Pons (tissue), 1 donor: ENCODE results near the gene CACNA1D.
"Not testable (repeated sequence)": the region's sequence is repeated elsewhere in the genome, so short reads cannot be mapped to it uniquely, and the experiment has no call there.

Experiments
- DNase-seq: peaks from one replicate; pipeline ENCODE4 v3.0.0-alpha.2; 2016; ENCODE audit warnings: low spot score

Gene CACNA1D

DNA sequence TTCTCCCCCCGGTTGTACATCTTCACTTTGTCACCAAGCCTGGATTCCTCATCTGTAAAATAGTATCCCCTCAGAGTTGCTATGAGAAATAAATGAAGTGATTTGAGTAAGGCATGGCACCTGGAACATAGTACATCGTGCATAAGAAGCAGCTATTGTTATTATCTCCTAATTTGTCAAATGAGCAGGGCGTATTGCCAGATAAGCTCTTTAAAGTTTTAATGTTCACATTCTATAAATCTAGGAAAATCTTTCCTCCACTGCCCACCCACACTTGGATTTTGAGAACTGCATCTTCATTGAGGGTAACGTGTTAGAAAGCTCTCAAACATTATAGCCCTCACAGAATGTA is 32.3 kb downstream of the CACNA1D start:
- no peak for DNase-seq

DNA sequence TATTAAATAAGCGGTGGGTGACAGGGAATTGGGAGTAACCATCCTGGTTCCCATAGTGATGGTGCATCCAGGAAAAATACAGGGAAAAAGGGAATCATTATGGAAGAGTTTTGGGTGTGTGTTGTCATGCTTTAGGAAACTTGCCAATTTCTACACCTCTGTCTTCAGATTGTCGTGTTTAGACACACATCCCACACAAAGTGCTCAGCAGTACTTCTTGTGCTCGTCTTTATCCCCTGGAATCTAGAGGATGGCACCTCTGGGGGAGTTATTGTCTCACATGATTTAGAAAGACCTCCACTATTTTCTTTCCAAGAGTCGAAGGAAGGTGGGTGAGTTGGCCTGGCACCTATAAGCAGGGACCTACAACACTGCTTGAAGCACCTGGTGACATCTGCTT is 35.8 kb downstream of the CACNA1D start:
- no peak for DNase-seq

DNA sequence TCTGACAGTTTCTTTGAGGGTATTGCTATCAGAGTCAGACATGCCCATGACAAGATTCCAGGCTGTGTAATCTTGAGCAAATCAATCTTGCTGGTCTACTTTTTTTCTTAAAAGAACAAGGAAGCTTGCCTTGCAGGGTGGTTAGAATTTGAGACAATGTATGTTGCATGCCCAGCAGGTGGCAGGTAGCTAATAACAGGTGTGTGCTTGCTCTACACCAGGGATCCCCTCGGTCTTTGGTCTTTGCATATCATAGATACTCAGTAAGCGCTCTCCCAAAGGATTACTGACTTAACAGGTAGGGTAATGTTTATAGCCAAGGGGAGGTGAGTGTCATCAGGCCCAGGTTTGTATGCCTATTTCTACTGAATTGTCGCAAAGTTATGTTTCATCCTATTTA is 37.3 kb downstream of the CACNA1D start:
- no peak for DNase-seq

DNA sequence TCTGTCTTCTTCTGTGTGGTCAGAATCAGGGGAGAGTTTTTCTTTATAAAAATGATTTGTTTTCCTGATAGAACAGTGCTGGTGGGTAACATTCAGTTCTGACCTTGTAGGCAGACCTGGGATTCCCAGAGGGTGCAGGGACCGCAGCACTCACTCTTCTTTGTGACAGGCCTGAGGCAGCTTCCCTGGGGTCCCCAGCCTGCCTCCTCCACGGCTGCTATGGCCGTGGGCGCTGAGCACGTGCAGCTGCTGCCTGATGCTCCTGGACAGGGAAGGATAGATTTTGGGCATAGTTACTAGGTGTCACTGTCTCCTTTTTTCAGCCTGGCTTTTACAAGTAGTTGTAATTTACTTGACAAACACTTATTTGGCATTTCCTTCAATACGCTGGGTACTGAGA is 39.1 kb downstream of the CACNA1D start:
- no peak for DNase-seq

DNA sequence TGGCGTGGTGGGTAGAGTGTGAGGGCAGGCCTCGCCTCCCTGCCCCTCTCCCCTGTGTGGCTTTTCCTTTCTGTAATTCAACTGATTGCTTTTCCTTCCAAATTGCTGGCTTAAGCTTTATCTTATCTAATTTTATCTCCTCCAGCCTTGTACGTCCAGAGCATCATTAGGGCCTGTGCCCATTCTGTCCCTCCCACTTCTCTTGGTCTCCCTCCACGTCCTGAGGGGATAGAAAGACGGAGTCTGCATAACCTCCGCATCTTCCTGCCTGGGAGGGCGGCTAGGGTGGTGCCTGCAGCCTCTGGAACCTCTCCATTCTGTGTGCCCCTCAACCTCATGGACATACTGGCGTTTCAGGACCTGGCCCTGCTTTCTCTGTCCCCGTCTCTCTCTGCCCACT is 39.8 kb downstream of the CACNA1D start:
- DNase-seq, result no peak

DNA sequence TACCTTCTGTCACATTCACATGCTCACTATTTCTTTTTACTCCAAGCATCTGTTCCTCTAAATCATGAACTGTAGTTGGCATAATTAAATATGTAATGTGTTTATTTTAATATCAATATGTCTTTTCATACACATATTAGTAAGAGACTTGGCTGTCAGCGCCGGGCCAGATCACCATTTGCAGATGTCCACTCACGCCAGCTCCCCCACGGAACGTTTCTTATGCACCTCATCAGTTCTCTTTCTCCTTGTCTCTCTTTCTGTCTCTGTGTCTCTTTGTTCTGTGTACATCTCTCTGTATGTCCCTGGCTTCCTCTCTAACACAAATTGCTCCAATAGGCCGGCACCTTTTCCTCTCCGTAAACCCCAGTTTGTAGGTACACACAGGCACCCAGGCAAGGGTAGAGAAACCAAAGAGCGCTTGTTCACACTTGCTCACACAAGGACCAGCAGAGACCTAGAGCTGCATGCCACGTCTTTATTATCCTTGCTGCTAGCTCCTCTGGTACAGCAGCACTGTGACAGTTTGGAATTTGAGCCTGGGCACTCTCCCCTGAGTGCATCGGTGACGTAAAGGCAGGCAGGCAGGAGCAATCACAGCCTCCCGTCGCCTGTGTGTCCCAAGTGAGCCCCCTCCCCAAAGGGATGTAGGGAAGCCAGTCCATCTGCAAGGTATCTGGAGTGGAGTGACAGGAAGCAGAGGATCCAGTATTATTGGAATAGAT is 40.4 kb downstream of the CACNA1D start:
- no peak for DNase-seq

DNA sequence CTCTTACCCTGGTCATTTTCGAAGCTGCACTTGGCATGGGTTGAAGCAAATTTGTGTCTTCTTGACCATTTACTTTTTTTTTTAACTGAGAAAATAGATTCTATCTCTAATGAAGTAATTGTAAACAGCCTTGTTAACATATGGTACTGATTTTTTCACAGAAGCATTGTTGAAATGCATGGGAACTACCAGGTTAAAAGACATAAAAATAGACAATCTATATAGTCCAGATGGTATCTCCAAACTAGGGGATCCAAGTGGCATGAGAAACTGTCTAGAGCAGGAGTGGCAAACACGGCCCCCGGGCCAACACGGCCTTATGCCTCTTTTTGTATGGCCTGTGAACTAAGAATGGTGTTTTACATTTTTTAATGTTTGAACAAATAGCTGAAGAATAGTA is 41.9 kb downstream of the CACNA1D start:
- DNase-seq, result no peak

DNA sequence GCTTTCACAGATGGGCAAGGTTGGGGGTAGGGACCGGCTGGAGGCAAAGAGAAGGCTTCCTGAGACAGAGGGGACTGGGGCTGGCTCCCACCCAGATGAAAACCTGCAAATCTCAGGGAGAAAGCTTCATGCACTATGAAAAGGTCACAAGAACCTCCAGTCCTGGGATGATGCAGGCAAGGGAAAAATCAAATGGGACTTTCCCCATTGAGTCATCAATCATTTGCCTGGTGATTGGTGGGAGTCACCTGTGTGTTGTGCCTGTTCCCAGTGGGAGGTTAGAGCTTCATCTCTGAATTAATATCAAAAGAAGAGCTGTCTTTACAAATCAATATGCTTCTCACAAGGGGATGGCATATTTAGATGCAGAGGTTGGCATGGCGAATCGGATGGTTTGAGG is 49.9 kb downstream of the CACNA1D start:
- no peak for DNase-seq

DNA sequence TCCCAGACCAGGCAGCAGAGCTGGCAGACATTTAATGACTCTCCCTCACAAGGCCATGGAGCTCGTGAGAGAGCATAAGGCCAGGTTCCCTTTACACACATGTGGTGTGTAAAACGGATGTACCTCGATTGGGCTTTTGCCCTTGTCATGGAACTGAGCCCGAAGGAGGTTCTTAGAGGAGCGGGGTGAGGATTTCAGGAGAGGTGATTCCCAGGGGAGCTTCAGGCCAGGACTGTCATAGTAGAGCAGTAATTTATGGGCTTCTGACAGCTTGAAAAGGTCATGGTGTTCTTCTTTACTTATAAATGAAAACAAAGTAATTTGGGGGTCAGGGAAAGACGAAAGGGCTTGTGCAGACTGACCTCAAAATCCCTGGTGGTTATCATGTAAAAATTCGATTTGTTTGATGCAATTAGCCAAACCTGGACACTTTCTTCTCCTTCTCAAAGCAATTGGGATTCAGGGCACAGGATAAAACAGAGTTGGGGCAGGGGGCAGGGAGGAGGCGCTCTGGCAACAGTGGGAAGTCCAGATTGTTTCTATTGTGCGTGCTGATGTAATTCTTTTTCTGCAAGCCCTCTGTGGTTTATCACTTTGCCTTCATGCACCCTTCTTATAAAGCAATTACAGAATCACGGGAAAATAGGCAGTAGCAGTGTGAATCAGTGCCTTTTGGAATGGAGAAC is 51.0 kb downstream of the CACNA1D start:
- DNase-seq, result peak; percentile 47

DNA sequence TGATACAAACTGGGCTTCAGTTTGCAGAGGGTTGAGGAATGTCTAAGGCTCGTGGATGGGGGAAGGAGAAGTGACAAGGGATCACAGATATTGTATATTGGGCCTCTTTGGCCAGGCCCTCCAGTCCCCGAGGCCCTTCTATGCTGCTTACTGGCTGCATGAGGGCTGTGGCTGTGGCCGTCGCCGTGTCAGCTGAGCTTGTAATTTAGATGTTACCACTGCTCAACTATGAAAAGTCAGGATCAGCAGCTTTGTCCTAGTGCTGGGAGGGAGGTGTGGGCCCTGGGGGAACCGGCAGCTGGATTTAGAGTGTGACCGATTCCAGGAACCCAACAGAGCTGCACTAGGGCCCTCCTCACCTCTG is 51.6 kb downstream of the CACNA1D start:
- DNase-seq, result no peak

DNA sequence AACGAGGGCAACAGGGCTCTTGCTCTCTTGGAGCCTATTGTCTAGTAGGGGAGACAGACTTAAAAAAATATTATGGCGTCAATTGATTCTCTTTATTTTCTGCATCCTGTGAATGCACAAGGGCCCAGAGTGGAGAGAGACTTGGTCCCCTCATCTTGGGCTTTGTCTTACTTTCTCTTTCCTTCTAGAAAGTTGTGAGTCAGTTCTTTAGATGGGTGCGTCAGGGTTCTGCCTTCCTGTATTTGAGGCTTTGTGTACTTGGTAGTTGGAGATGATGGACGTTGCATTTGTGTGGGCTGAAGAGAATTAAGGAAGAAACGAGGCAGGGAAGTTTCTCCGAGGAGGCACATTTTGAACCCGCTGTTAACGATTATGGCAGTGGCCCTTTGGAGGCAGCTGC is 52.9 kb downstream of the CACNA1D start:
- peak; percentile 20 for DNase-seq

DNA sequence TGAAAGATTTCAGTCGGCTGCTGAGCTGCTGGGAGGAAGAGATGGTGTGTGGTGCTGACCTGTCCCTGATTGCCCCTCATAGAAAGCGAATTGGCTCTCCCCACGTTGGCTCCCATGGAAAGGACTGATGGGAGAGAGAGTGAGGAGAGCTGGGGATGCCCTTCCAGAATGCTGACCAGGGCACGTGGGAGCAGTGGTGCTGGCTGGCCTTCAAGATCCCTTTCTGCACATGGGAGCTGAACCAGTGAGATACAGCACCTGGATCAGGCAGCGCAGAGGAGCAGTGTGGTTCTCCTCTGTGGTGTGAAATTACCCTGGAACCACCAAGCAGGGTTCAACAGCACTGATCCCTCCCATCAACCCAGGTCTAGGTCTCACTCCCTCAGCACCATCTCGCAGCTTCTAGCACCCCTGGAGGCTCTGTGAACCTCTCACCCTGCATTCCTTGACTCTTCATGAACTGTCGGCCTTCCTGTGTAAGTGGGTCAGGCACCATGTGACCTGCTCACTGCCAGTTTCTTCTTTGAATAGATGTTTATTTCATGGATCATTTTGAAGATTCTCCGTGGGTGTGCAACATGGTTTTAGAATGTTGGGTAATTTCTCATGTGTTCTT is 55.7 kb downstream of the CACNA1D start:
- no peak for DNase-seq

DNA sequence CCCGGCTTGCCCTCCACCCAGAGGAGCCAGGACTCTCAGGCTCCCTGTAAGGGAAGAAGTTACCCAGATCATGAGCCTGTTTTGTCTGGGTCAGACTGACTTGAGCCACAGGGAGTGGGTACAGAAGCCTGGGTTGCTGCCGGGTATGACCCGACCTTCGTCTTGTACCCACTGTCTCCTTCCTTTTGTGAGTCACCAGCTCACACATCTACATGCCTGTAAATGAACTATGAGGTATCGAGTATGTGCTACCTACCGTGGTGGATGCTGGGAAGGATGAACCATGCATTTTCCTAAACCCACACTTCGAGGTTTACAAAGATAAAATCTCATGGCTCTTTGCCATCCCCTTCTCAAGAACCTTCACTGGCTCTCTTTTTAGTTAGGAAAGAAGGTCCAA is 56.9 kb downstream of the CACNA1D start:
- DNase-seq, result no peak

DNA sequence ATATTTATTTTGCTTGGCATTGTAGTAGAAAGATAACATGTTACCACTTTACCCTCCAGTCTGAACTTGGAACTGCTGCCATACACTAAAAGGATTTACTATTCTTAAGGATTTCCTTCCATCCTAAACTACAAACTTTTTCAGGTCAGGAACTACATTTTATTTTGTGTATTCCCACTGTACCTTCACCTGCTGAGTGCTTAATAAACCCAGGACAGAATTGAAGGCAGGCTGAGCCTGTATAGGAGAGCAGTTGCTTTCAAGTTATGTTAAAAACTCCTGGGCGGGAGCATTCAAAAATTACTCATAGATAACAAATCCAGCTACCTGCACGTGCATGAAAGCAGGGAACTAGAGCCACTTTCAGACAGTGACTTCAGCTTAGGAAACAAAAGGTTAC is 58.3 kb downstream of the CACNA1D start:
- no peak for DNase-seq

DNA sequence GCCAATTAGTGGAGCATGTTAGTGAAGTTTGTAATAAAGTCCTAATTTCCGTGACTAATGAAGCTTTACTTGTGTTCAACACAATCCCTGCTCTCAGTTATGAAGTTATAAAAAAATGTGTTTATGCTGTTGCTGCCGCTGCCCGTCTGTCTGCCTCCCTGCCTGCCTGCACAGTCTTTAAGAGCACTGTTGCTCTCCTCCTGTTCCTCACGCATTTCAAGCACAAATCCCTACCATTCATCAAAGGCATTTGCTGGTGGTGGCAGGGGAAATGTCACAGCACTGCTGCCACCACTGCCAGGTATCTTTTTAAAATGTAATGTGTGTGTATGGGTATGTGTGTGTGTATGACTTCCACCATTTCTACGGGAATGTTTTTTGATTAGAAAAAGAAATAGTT is 58.8 kb downstream of the CACNA1D start:
- DNase-seq, result no peak

DNA sequence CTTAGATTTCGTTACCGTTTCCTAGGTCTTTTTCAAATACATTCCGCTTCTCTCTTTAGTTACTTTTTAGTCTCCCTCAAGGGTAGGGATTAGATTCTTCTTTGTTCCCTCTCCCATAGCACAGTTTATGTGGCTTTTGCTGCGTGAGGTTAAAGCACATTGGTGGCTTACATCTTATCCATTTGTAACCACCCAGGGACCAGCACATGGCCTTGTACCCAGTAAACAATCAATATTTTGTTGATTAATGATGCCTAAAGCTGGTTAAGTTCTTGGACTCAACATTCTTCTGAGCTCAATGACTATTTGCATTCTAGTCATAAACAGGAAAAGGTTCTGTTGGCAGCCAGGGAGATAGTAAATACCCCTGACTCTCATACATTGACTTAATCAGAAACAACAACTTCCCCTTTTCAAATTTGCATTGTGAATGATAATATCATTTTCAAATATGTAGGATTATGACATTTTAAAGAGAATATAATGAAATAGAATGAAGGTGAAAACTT is 60.2 kb downstream of the CACNA1D start:
- DNase-seq, result no peak

DNA sequence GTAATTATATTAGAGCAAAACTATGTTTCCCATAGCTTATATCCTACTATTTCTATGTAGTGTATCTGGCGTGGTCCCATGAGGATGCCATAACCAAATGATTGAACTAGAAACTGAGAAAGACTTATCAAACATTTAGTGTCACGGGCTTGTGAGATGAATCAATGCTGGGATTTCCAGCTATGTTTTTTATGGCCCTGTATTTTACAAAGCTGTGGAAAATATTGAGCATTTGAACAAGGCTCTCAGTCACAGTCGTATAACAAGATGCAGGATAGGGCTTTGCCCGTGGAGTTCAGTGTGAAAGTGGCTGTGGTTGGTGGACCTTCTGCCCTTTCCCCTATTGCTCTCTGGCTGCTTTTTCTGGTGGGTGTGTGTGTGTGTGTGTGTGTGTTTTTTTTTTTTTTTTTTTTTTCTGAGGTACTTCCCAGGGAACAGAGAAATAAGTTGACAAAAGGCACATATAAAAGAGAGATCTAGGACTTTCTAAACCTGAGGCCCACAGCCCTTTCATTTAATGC is 60.7 kb downstream of the CACNA1D start:
- no peak for DNase-seq

DNA sequence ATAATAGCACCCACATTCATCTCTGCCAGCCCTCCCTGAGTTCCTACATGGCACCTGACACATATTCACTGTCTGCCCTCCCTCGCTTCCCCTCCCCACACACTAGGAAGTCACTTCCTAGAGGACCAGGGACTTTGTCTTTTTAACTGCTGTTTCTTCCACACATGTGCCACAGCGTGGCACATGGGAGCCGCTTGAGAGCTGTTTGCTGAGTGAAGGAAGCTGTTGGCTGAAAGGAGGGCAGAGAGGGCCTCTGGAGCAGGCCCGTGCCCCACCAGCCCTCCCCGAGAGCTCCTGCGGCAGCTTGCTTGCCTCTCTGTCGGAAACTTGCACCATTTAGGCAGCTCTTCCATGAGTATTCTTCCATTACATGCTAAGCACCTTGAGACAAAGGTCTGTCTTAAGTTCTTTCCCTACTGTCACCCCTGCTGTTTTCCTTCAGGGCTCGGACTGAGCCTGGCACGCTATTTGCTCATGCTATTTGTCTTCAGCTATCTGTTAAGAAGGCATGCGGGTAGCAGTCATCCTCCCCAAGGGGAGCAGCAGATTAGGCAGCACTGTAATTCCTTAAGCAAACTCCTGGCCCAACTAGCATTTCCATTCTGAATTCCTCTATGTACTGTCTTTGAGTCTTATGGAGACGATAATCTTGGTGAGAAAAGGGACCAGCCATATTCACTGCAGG is 72.2 kb downstream of the CACNA1D start:
- no peak for DNase-seq

DNA sequence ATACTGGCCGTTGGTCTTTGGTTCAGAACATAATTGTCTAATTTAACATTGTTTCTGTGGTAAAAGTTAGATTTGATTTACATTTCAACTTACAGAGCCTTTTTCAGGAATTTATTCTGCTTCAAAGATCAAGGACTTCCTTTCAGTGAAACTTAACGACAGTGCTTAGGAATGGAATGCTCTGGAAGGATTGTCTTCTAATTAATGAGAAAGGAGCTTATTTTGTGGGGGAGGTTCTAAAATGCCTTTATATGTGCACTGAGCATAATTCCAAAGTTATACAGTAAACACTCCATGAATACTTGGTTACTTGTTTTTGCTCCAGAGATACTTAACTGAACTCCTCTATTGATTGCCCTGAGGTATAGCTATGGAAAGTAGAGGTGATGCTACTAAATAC is 75.7 kb downstream of the CACNA1D start:
- DNase-seq, result no peak

DNA sequence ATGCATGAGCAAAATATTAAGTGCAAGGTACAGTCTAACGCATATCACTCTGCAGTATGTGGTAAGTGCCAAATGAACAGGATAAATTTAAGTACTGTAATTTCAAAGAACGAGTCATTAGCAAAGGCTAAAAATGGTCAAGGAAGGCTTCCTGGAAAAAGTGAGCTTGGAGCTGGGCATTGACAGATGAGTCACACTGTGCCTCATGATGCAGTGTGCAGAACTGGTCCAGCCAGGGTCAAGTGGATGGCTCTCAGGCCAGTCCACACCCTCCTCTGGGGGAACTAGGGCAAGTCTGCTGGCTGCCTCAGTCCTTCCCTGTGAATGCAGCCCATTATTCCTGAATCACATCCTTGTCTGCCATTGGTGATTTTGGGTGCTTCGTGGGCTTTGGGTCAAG is 76.3 kb downstream of the CACNA1D start:
- DNase-seq, result no peak

DNA sequence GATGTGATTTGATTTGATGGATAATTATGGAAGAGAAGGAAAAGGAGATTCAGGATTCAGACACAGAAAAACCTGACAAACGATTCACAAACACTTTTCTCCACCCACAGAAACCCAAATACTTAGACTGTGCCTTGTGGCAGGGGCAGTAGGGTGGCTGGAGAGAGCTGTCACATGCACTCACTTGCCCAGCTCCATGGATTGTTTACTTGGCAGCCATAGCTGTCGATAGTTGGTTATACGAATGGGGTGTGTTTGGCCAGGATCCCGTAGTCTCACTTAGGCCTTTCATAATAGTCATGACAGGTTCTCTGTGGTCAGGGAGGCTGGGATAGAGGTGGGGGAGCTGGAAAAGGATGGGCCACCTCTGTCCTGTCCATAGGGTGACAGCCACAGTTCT is 76.9 kb downstream of the CACNA1D start:
- DNase-seq, result no peak

DNA sequence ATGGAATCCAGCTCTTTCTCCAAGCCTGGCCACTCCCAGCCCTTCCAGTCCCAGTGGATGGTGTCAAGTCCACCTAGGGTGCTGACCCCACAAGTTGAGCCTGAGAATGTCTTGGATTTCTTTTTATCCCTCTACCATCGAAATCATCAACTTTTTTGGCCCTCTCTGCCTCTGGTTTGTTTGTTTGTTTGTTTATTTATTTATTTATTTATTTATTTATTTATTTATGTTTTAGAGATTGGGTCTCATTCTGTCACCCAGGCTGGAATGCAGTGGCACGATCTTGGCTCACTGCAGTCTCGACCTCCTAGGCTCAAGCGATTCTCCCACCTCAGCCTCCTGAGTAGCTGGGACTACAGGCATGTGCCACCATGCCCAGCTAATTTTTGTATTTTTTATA is 77.8 kb downstream of the CACNA1D start:
- DNase-seq, result not testable (repeated sequence)

DNA sequence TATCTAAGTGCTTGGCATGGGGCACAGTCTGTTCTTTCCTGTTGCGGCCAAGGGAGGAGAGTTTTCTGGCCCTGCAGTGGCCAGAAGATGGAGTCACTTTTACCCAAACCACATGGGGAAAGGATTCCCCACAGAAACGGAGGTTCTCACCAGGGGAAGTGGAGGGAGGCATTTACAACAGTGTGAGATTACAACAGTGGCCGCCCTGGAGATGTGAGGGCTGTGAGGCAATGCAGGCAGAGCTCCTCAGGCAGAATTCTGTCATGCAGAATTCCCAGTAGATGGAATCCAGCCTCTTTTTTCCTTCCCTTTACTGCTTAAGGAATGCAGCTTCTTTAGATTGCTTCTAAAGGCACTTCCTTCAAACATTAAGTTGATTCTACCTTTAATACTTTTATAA is 83.1 kb downstream of the CACNA1D start:
- DNase-seq, result no peak
